Testis (tissue), 2 donors: ENCODE measurements around the gene POP4.

ENCODE experiments used
- POLR2A ChIP-seq: fragments of 450-650 bp; IDR thresholded peaks from one replicate; pipeline ENCODE4 v1.6.1; 2017; ENCODE audit warnings: antibody characterized with exemption, mild to moderate bottlenecking, moderate library complexity
- TF ChIP-seq, protein P1 (sequence below), 3 experiments: fragments of 450-650 bp in 2 of 3; fragments of 200-600 bp in 1 of 3; sonication (generic) in 1 of 3; IDR thresholded peaks; one replicate each; pipeline ENCODE4 v1.5.1; 2016 to 2019; ENCODE audit warnings: antibody characterized with exemption in 3 of 3, mild to moderate bottlenecking in 2 of 3, moderate library complexity in 1 of 3

DNA sequence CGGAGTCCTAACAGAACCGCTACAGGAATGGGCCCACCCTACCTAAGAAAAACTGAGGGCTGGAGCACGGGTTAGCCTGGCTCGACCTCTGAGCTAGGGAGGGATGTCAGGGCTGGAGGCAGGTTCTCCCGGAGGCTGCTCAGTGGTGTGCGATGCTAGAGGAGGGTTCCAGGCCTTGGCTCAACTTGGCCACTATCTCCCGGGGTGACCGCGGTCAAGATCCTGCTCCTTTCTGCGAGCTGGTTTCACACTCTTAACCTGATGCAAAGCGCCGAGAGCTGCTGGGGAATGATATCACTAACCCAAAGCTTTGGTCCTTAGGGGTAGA is 301 bp downstream of the POP4 start:
- TF ChIP-seq POLR2A = no peak
- TF ChIP-seq, protein P1, sequence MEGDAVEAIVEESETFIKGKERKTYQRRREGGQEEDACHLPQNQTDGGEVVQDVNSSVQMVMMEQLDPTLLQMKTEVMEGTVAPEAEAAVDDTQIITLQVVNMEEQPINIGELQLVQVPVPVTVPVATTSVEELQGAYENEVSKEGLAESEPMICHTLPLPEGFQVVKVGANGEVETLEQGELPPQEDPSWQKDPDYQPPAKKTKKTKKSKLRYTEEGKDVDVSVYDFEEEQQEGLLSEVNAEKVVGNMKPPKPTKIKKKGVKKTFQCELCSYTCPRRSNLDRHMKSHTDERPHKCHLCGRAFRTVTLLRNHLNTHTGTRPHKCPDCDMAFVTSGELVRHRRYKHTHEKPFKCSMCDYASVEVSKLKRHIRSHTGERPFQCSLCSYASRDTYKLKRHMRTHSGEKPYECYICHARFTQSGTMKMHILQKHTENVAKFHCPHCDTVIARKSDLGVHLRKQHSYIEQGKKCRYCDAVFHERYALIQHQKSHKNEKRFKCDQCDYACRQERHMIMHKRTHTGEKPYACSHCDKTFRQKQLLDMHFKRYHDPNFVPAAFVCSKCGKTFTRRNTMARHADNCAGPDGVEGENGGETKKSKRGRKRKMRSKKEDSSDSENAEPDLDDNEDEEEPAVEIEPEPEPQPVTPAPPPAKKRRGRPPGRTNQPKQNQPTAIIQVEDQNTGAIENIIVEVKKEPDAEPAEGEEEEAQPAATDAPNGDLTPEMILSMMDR (IDR thresholded peaks at IDR 0.05) = no peak
